Trophoblast cell (in vitro differentiated cells and primary cell): ENCODE results near the gene TTC39B.
A peak's percentile ranks its signal among the peaks of the same experiment; 100 is the strongest.

Experiments used
- DNase-seq, 2 donors: peaks; one replicate each; pipeline ENCODE4 v3.0.0-alpha.2; 2016
- H2AFZ ChIP-seq: 2 replicates; pipeline ENCODE4 v1.6.1; 2013; ENCODE audit warnings: low read length, moderate library complexity, mild to moderate bottlenecking; ENCODE audit not compliant: insufficient read depth, poor library complexity
- H2AK5ac ChIP-seq: 2 replicates; pipeline ENCODE4 v1.6.1; 2013; ENCODE audit warnings: mild to moderate bottlenecking, low read length
- H2BK120ac ChIP-seq: 2 replicates; pipeline ENCODE4 v1.6.1; 2013; ENCODE audit warnings: low read length, mild to moderate bottlenecking, moderate library complexity; ENCODE audit not compliant: insufficient read depth, poor library complexity
- H2BK12ac ChIP-seq: 2 replicates; pipeline ENCODE4 v1.6.1; 2013; ENCODE audit warnings: mild to moderate bottlenecking, low read length, moderate library complexity
- H2BK5ac ChIP-seq: 2 replicates; pipeline ENCODE4 v1.6.1; 2013; ENCODE audit warnings: low read length, low read depth, moderate library complexity, mild to moderate bottlenecking; ENCODE audit not compliant: poor library complexity
- H3K14ac ChIP-seq: 2 replicates; pipeline ENCODE4 v1.6.1; 2013; ENCODE audit warnings: mild to moderate bottlenecking, low read length
- H3K18ac ChIP-seq: 2 replicates; pipeline ENCODE4 v1.6.1; 2013; ENCODE audit warnings: mild to moderate bottlenecking, low read length
- H3K23ac ChIP-seq: 2 replicates; pipeline ENCODE4 v1.6.1; 2013; ENCODE audit warnings: low read length
- H3K27ac ChIP-seq: 2 replicates; pipeline ENCODE4 v1.5.1; 2013; ENCODE audit warnings: low read depth, mild to moderate bottlenecking, inconsistent platforms, low read length, moderate library complexity
- H3K27me3 ChIP-seq: 2 replicates; pipeline ENCODE4 v1.6.1; 2013; ENCODE audit warnings: inconsistent platforms, mild to moderate bottlenecking, low read length, moderate library complexity; ENCODE audit not compliant: insufficient read depth
- H3K36me3 ChIP-seq, 2 experiments: 1 replicate in 1 of 2; 2 replicates in 1 of 2; pipeline ENCODE4 v1.6.1; 2013; ENCODE audit warnings: low read length in 2 of 2, mild to moderate bottlenecking in 2 of 2, moderate library complexity in 1 of 2; ENCODE audit not compliant: insufficient read depth in 2 of 2, control insufficient read depth in 1 of 2
- H3K4ac ChIP-seq: 2 replicates; pipeline ENCODE4 v1.6.1; 2013; ENCODE audit warnings: low read depth, mild to moderate bottlenecking, low read length, moderate library complexity
- H3K4me1 ChIP-seq, 2 experiments: 1 replicate in 1 of 2; 2 replicates in 1 of 2; pipeline ENCODE4 v1.6.1; 2013; ENCODE audit warnings: low read length in 2 of 2, mild to moderate bottlenecking in 2 of 2, moderate library complexity in 1 of 2; ENCODE audit not compliant: insufficient read depth in 2 of 2, control insufficient read depth in 1 of 2
- H3K4me2 ChIP-seq: 2 replicates; pipeline ENCODE4 v1.6.1; 2013; ENCODE audit warnings: inconsistent platforms, mild to moderate bottlenecking, low read length, moderate library complexity
- H3K4me3 ChIP-seq: 2 replicates; pipeline ENCODE4 v1.5.1; 2013; ENCODE audit warnings: mild to moderate bottlenecking, low read depth, low read length, inconsistent platforms
- H3K79me1 ChIP-seq: one replicate; pipeline ENCODE4 v1.6.1; 2013; ENCODE audit warnings: low read length
- H3K79me2 ChIP-seq: 2 replicates; pipeline ENCODE4 v1.6.1; 2013; ENCODE audit warnings: low read length, mild to moderate bottlenecking; ENCODE audit not compliant: control insufficient read depth, insufficient read depth, poor library complexity
- H3K9ac ChIP-seq: 2 replicates; pipeline ENCODE4 v1.6.1; 2013; ENCODE audit warnings: mild to moderate bottlenecking, low read length
- H3K9me3 ChIP-seq: 2 replicates; pipeline ENCODE4 v1.6.1; 2013; ENCODE audit warnings: low read depth, mild to moderate bottlenecking, control low read depth, inconsistent platforms, low read length; ENCODE audit not compliant: insufficient read depth
- H4K12ac ChIP-seq: 2 replicates; pipeline ENCODE4 v1.6.1; 2013; ENCODE audit warnings: low read depth, mild to moderate bottlenecking, low read length, moderate library complexity
- H4K8ac ChIP-seq: 2 replicates; pipeline ENCODE4 v1.6.1; 2013; ENCODE audit warnings: low read depth, mild to moderate bottlenecking, low read length, moderate library complexity
- H4K91ac ChIP-seq: one replicate; pipeline ENCODE4 v1.6.1; 2013; ENCODE audit warnings: low read depth, mild to moderate bottlenecking, low read length, moderate library complexity
- WGBS: extraction: QIAGEN DNeasy Blood & Tissue Kit; methylation state at CpG from one replicate; pipeline ENCODE4 v1.1.7; 2013; ENCODE audit warnings: missing lambda C conversion rate; ENCODE audit not compliant: insufficient read length, insufficient coverage; ENCODE audit errors: extremely low coverage; 5-methylcytosine and 5-hydroxymethylcytosine counted together

Gene TTC39B

DNA sequence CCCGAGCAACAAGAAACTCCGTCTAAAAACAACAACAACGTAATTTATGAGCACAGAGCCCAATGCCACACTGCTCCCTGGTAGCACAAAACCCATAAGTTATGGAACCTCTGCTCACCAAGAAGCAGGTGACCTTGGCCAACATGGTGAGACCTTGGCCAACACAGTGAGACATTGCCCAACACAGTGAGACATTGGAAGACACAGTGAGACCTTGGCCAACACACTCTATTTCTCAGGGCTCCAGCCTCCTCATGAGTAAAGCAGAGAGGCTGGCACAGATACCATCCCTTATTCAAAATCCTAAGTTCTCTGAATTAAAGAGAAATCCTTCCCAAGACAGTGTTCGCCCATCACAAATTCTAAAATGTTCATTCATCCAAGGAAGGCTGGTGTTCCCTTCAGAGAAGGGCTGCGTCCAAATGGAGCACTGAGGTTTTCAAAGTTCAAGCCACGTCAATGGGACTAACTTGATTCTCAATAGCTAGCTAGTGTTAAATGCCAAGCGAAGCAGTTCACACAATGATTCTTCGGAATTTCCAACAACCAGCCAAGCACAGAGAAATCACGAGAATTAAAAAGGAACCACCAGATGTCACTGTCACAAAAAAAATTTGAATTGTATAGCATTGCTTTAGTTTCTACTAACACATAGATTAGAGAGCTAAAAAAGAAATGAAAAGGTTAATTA is 29.5 kb downstream of the TTC39B start:
- Histone ChIP-seq H3K9ac (no peak overlapping the region), H3K4me1 (peaks cover 0 to 6% of the 10 kb centered on the region in 2 experiments), H2AK5ac (no peak overlapping the region), H3K79me1 (no peaks in the 10 kb centered on the region), H3K14ac (no peak overlapping the region), H4K91ac (no peak overlapping the region), H3K79me2 (no peaks in the 10 kb centered on the region), H2BK12ac (no peak overlapping the region), H3K27ac (no peak overlapping the region), H3K27me3 (no peaks in the 10 kb centered on the region), H2BK120ac (no peak overlapping the region), H3K9me3 (no peaks in the 10 kb centered on the region), H3K18ac (no peak overlapping the region), H2BK5ac (no peak overlapping the region), H3K36me3 (no peaks in the 10 kb centered on the region), H3K4ac (no peak overlapping the region), H3K4me3 (no peak overlapping the region), H4K12ac (no peak overlapping the region), H2AFZ (no peak overlapping the region), H3K4me2 (no peak overlapping the region), H4K8ac (no peak overlapping the region), H3K23ac (no peak overlapping the region)
- DNase-seq: peak in 1 of 2 donors; percentile 58
- no CpG with 5 or more reads among the region's 9 CpGs for WGBS

- H3K4me2 ChIP-seq: no peak overlapping the region
Measured at GRCh38 chr9:15276328-15276938, 30.6 kb downstream of the TTC39B start.

GRCh38 chr9:15274425-15274824 is 32.6 kb downstream of the TTC39B start:
- no peak overlapping the region for H2BK5ac ChIP-seq

More at GRCh38 chr9:15276328-15276938, 30.6 kb downstream of the TTC39B start:
- no peaks in the 10 kb centered on the region for H3K36me3 ChIP-seq
- H3K4me1 ChIP-seq: peaks cover 0 to 6% of the 10 kb centered on the region in 2 experiments
- no peaks in the 10 kb centered on the region for H3K9me3 ChIP-seq
- H3K9ac ChIP-seq: no peak overlapping the region
- H2BK12ac ChIP-seq: no peak overlapping the region
- H3K27me3 ChIP-seq: no peaks in the 10 kb centered on the region
- H3K23ac ChIP-seq: no peak overlapping the region
- WGBS: no CpG with 5 or more reads among the region's 4 CpGs
- no peak overlapping the region for H2AK5ac ChIP-seq
- no peak overlapping the region for H3K18ac ChIP-seq
- H3K79me1 ChIP-seq: no peaks in the 10 kb centered on the region
- H3K27ac ChIP-seq: no peak overlapping the region
- no peak overlapping the region for H2AFZ ChIP-seq
- no peak for DNase-seq
- H4K8ac ChIP-seq: no peak overlapping the region
- H3K14ac ChIP-seq: no peak overlapping the region
- H2BK120ac ChIP-seq: no peak overlapping the region
- no peak overlapping the region for H2BK5ac ChIP-seq
- no peak overlapping the region for H3K4ac ChIP-seq
- H4K12ac ChIP-seq: no peak overlapping the region
- H4K91ac ChIP-seq: no peak overlapping the region
- H3K79me2 ChIP-seq: no peaks in the 10 kb centered on the region
- H3K4me3 ChIP-seq: no peak overlapping the region

DNA sequence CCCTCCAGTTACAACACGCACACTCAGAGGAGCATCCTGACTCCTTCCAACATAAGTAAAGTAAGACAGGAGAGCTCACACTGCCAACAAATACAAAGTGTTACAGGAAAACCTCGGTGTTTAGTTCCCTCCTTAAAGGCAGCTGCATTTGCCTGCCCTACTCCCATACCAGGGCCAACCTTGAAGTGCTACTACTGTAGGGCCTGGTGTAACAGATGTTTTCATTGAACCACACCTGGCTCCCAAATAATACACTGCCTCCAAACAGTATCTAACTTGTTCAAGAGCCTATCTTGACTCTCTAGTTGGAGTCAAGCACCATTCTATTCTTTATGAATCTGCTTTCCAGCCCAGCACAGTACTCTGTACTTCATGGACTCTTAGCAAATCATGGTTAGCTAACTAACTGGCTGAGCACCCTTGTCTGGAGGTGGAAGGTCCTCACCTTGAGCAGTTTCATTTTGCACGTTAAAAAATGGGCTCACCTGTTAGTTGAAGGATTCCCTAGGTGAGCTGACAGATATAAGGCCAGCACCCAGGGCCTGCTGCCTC is 34.6 kb downstream of the TTC39B start:
- no peak for DNase-seq
- H2AK5ac ChIP-seq: no peak overlapping the region

More at GRCh38 chr9:15274425-15274824, 32.6 kb downstream of the TTC39B start:
- Histone ChIP-seq H3K4ac (no peak overlapping the region), H3K23ac (no peak overlapping the region), H3K27ac (no peak overlapping the region), H3K79me2 (no peaks in the 10 kb centered on the region), H4K12ac (no peak overlapping the region), H3K27me3 (no peaks in the 10 kb centered on the region), H3K79me1 (no peaks in the 10 kb centered on the region), H3K4me3 (no peak overlapping the region), H3K4me2 (no peak overlapping the region), H3K9ac (no peak overlapping the region), H4K91ac (no peak overlapping the region), H2BK12ac (no peak overlapping the region), H3K4me1 (peaks cover 0 to 6% of the 10 kb centered on the region in 2 experiments), H2AFZ (no peak overlapping the region), H3K9me3 (no peaks in the 10 kb centered on the region), H3K18ac (no peak overlapping the region), H3K36me3 (no peaks in the 10 kb centered on the region), H4K8ac (no peak overlapping the region), H3K14ac (no peak overlapping the region), H2BK120ac (no peak overlapping the region), H2AK5ac (no peak overlapping the region)
- DNase-seq: no peak
- no CpG with 5 or more reads among the region's 1 CpG for WGBS

More for the DNA sequence above, 34.6 kb downstream of the TTC39B start:
- no peak overlapping the region for H3K9ac ChIP-seq
- no peak overlapping the region for H2BK5ac ChIP-seq
- H3K36me3 ChIP-seq: no peaks in the 10 kb centered on the region
- H3K4me2 ChIP-seq: no peak overlapping the region
- H3K18ac ChIP-seq: no peak overlapping the region
- no peaks in the 10 kb centered on the region for H3K9me3 ChIP-seq
- no peak overlapping the region for H2BK120ac ChIP-seq
- H3K4ac ChIP-seq: no peak overlapping the region
- H3K14ac ChIP-seq: no peak overlapping the region
- no peak overlapping the region for H2BK12ac ChIP-seq
- no peak overlapping the region for H3K27ac ChIP-seq
- H3K79me1 ChIP-seq: no peaks in the 10 kb centered on the region
- no peaks in the 10 kb centered on the region for H3K27me3 ChIP-seq
- no CpG with 5 or more reads among the region's 3 CpGs for WGBS
- H4K12ac ChIP-seq: no peak overlapping the region
- H3K4me1 ChIP-seq: peaks cover 0 to 6% of the 10 kb centered on the region in 2 experiments
- no peak overlapping the region for H3K23ac ChIP-seq
- H2AFZ ChIP-seq: no peak overlapping the region
- no peaks in the 10 kb centered on the region for H3K79me2 ChIP-seq
- no peak overlapping the region for H4K8ac ChIP-seq
- no peak overlapping the region for H4K91ac ChIP-seq
- no peak overlapping the region for H3K4me3 ChIP-seq
